GM19324 (cell line): Measurements from ENCODE around the gene MAGEH1.
"Not testable (repeated sequence)": the region's sequence is repeated elsewhere in the genome, so short reads cannot be mapped to it uniquely, and the experiment has no call there.

ENCODE experiments used
- ATAC-seq: cut with Tn5 transposase; IDR thresholded peaks from one replicate; pipeline ENCODE4 v1.9.1; 2021; ENCODE audit warnings: mild to moderate bottlenecking, moderate library complexity; ENCODE audit not compliant: unreplicated experiment, low FRiP score

MAGEH1 gene, protein sequence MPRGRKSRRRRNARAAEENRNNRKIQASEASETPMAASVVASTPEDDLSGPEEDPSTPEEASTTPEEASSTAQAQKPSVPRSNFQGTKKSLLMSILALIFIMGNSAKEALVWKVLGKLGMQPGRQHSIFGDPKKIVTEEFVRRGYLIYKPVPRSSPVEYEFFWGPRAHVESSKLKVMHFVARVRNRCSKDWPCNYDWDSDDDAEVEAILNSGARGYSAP

DNA sequence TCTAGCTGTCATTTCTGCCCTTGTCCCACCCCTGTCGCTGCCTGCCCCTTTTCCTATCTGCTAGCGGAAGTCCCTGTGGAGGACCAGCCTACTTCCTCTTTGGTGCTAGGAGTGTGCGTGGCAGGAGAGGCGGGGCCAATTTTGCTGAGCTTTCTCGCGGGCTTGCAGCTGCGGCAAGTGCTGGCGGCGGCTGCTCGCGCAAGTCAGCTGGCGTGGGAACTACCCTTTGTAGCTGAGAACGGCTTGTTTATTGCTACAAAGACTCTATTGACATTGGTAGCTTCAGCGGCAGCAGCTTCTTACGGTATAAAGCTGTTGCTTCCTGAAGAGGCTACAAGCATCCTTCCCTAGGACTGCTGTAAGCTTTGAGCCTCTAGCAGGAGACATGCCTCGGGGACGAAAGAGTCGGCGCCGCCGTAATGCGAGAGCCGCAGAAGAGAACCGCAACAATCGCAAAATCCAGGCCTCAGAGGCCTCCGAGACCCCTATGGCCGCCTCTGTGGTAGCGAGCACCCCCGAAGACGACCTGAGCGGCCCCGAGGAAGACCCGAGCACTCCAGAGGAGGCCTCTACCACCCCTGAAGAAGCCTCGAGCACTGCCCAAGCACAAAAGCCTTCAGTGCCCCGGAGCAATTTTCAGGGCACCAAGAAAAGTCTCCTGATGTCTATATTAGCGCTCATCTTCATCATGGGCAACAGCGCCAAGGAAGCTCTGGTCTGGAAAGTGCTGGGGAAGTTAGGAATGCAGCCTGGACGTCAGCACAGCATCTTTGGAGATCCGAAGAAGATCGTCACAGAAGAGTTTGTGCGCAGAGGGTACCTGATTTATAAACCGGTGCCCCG lies at the start of gene MAGEH1:
Gene MAGEH1 (plus strand): TSS at position 138 of the 843 bp plus-strand sequence. CDS start 248 bp downstream, at position 386.
- peak; percentile 98 for ATAC-seq

DNA sequence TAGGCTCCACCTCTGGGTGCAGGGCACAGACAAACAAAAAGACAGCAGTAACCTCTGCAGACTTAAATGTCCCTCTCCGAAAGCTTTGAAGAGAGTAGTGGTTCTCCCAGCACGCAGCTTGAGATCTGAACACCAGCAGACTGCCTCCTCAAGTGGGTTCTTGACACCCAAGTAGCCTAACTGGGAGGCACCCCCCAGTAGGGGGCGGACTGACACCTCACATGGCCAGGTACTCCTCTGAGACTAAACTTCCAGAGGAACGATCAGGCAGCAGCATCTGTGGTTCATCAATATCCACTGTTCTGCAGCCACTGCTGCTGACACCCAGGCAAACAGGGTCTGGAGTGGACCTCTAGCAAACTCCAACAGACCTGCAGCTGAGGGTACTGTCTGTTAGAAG lies 24.8 kb upstream of the MAGEH1 start:
- ATAC-seq = not testable (repeated sequence)

DNA sequence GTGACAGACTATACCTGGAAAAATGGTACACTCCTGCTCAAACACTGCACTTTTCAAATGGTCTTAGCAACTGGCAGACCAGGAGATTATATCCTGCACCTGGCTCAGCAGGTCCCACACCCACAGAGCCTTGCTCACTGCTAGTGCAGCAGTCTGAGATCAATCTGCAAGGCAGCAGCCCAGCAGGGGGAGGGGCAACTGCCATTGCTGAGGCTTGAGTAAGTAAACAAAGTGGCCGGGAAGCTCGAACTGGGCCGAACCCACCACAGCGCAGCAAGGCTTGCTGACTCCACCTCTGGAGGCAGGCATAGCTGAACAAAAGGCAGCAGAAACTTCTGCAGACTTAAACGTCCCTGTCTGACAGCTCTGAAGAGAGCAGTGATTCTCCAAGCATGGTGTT lies 8.5 kb upstream of the MAGEH1 start:
- ATAC-seq = not testable (repeated sequence)

GRCh38 chrX:55450259-55450658 lies 1.7 kb upstream of the MAGEH1 start:
- ATAC-seq = no peak

- ATAC-seq = no peak
Measured at GRCh38 chrX:55451141-55451540, 786 bp upstream of the MAGEH1 start.

DNA sequence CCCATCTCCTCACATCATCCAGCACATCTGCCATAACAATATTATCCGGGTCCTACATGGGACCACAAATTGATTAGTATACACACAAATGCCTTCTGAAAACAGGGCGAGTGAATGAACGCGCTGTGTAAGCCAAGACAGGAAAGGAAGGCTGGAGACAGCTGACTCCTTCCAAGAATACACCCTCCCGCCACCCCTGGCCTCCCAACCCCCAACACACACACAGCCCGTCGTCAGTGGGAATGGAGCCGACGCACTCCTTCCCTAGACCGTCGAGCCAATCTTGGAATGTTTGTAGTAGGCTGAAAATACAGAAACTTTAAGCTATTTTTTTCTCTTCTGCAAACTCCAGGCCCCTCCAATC lies 319 bp upstream of the MAGEH1 start:
- peak; percentile 28 for ATAC-seq

DNA sequence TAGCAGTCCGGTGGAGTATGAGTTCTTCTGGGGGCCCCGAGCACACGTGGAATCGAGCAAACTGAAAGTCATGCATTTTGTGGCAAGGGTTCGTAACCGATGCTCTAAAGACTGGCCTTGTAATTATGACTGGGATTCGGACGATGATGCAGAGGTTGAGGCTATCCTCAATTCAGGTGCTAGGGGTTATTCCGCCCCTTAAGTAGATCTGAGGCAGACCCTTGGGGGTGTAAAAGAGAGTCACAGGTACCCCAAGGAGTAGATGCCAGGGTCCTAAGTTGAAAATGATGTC lies 852 bp downstream of the MAGEH1 start:
- ATAC-seq = no peak

DNA sequence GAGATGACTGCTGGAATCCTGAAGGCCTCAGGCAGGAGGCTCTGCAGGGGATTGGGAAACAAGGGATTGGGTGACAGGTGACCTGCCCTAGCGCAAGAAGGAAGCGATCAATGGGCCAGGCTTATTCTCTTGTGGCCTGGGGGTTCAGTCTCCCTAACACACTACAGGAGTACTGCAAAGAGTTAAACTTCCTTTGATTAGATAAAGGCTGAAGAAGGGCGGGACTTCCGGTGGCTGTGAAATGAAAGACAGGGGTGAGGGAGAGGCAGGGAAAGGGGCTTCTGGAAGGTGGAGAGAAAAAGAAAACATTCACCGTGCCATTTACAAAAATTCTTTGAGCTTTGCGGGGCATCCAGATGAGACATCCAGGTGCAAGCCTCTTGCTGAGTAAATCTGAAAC lies 3.8 kb downstream of the MAGEH1 start:
- ATAC-seq = not testable (repeated sequence)

GRCh38 chrX:55459426-55459825 lies 7.5 kb downstream of the MAGEH1 start:
- not testable (repeated sequence) for ATAC-seq

DNA sequence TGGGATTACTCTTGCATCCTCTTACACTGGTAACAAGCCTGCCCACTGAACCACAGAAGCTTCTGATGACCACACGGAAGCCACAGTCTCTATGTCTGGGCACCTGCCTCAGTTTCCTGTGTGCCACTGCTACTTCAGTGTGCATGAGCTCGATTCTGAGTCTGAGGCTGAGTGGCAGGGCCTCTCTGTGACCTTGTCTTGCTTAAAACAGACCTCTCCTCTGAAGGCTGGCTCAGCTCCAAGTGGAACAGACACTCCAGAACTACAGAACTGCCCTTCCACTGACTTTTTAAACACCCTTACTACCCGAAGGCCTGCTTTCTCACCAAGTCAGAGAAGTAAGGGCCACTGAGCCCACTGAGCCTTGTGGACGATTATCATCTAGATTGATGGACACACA lies 8.0 kb downstream of the MAGEH1 start:
- not testable (repeated sequence) for ATAC-seq

GRCh38 chrX:55464050-55464449 lies 12.1 kb downstream of the MAGEH1 start:
- not testable (repeated sequence) for ATAC-seq

- ATAC-seq = not testable (repeated sequence)
Measured at GRCh38 chrX:55465108-55465507, 13.2 kb downstream of the MAGEH1 start.

DNA sequence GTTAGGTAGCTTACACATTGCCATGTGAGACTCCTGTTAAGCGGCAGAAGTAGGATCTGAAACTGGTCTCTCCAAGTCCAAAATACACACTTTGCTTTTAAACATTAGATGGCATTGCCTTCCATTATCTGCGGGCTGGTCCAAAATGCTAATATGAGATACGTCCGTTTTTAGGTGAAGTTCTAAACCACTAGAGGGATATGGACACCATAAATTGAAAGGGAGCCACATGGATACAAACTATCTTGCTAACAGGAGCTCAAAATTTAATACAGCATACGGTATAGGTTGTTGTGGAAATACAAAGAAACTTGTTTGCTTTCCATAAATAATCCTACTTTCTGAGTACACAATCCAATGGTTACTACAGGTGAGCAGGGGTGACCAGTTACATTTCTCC lies 13.9 kb downstream of the MAGEH1 start:
- not testable (repeated sequence) for ATAC-seq

DNA sequence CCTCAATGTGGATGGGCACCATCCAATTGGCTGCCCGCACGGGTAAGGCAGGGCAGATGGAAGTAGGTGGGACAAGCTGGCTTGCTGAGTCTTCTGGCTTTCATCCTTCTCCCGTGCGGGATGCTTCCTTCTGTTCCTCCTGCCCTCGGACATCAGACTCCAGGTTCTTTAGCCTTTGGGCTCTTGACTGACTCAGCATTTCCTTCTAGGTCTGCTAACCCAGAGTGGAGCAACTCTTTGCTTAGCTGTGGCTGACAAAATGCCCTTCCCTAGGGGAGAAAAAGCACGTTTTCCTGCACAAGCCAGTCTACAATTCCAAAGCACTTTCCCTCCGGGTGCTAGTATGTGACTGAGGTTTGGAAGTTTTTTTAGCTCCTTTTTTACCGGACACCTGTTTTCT lies 28.0 kb downstream of the MAGEH1 start:
- not testable (repeated sequence) for ATAC-seq

DNA sequence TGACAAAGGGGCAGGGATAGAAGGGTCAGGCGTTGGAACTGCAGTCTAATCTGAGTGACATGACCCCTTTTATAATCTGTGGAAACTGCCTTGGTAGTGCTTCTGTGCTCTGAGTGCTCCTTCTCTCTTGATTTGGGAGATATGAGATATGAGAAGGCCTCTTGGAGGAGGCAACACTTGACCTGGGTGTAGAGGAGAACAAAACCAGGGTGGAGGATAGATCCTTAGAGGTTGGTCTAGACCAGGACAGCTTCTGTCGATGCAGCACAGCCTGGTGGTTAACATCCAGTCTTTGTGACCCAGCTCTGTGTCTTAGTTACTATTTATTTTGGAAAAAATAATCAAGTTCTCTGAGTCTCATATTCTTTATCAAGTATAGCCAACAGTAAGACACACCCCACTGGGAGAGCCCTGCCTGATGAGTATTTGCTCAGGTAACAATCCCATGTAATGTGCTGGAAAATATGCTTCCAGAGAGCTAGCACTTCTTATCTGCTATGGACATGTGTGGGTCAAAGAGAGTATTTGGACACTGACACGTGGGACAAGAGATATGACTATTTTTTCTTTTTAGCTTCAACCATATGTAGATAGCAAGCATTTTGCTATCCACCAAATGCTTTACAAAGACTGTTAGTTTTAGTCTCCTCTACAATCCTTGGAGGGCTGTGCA lies 28.6 kb downstream of the MAGEH1 start:
- no peak for ATAC-seq

- no peak for ATAC-seq
Measured at GRCh38 chrX:55484948-55485347, 33.0 kb downstream of the MAGEH1 start.

GRCh38 chrX:55486736-55487135 lies 34.8 kb downstream of the MAGEH1 start:
- no peak for ATAC-seq

GRCh38 chrX:55487143-55487542 lies 35.2 kb downstream of the MAGEH1 start:
- no peak for ATAC-seq

- ATAC-seq = no peak
Measured at GRCh38 chrX:55488006-55488592, 36.2 kb downstream of the MAGEH1 start.

DNA sequence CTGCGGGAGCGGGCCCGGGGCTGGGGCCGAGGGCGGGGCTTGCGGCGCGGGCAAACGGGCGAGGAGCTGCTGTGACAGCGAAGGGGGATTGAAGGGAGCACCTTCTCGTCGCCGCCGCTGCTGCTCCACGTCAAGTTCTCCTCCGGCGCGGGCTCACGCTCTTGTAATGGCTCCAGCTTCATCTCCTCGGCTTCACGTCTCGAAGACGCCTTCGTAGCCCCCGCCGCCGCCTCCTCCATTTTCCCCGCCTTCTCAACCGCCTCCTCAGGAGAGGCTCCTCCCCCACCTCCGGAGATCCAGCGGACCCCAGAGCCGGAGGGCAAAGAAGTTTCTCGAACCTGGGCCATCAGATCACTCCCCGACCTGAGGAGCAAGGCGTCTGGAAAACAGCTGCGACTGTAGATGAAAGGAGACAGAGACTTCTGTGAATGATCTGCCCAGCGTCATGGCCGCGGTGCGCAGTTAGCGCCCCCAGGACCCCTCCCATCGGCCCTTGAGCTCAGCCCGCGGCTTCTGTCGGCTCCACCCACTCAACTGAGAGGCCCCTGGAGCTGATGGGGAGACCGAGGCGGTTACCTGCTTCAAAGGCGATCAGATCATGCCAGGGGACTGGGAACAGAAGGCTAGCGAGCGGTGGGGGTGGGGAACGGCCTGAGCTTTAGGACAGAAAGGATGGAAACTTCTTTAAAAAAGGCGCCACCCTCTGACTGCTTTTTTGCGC lies 36.8 kb downstream of the MAGEH1 start:
- peak; percentile 67 for ATAC-seq
